DOHH2 (cell line): Measurements from ENCODE around the gene ATP2B2.

Experiments
- H3F3A ChIP-seq: fragments of 200-600 bp; sonication (generic), shearing (Covaris generic); 2 replicates; pipeline ENCODE4 v1.6.0; 2016; ENCODE audit warnings: antibody characterized with exemption, mild to moderate bottlenecking; ENCODE audit not compliant: control insufficient read depth, insufficient read depth
- H3K27ac ChIP-seq: fragments of 200-600 bp; sonication (generic); 2 replicates; pipeline ENCODE4 v1.5.1; 2014; ENCODE audit warnings: low read depth, mild to moderate bottlenecking, low read length, moderate library complexity
- H3K27me3 ChIP-seq: fragments of 200-600 bp; sonication (generic); 2 replicates; pipeline ENCODE4 v1.6.1; 2014; ENCODE audit warnings: mild to moderate bottlenecking, low read length, mixed read lengths; ENCODE audit not compliant: control insufficient read depth
- H3K36me3 ChIP-seq: fragments of 200-600 bp; sonication (generic); 2 replicates; pipeline ENCODE4 v1.6.1; 2014; ENCODE audit warnings: mild to moderate bottlenecking, low read length, moderate library complexity, mixed read lengths; ENCODE audit not compliant: control insufficient read depth
- H3K4me1 ChIP-seq: fragments of 200-600 bp; sonication (generic); 2 replicates; pipeline ENCODE4 v1.6.1; 2014; ENCODE audit warnings: mild to moderate bottlenecking, low read length, mixed read lengths; ENCODE audit not compliant: control insufficient read depth
- H3K4me2 ChIP-seq: fragments of 200-600 bp; sonication (generic); 2 replicates; pipeline ENCODE4 v1.6.0; 2014; ENCODE audit warnings: mild to moderate bottlenecking, low read length, moderate library complexity
- H3K4me3 ChIP-seq: fragments of 200-600 bp; sonication (generic); 2 replicates; pipeline ENCODE4 v1.5.1; 2014; ENCODE audit warnings: mild to moderate bottlenecking, low read length, mixed read lengths
- H3K79me2 ChIP-seq: fragments of 200-600 bp; sonication (generic); 2 replicates; pipeline ENCODE4 v1.6.1; 2014; ENCODE audit warnings: mild to moderate bottlenecking, low read length, mixed read lengths; ENCODE audit not compliant: control insufficient read depth
- H3K9me2 ChIP-seq: fragments of 200-600 bp; sonication (generic); replicated peaks from 2 replicates; pipeline ENCODE4 v1.6.1; 2014; ENCODE audit warnings: mild to moderate bottlenecking, low read length, mixed read lengths; ENCODE audit not compliant: control insufficient read depth
- H3K9me3 ChIP-seq: fragments of 200-600 bp; sonication (generic); 2 replicates; pipeline ENCODE4 v1.6.1; 2014; ENCODE audit warnings: antibody characterized with exemption, low read length, mixed read lengths; ENCODE audit not compliant: control insufficient read depth, insufficient read depth
- H4K20me1 ChIP-seq: fragments of 200-600 bp; sonication (generic); 2 replicates; pipeline ENCODE4 v1.6.0; 2014; ENCODE audit warnings: low read depth, mild to moderate bottlenecking, antibody characterized with exemption, low read length, moderate library complexity; ENCODE audit not compliant: control insufficient read depth, insufficient read depth
- EZH2phosphoT487 ChIP-seq: fragments of 200-600 bp; sonication (generic); IDR thresholded peaks from 2 replicates; pipeline ENCODE4 v1.6.1; 2017; ENCODE audit warnings: borderline replicate concordance, mild to moderate bottlenecking, antibody characterized with exemption, low read length, moderate library complexity, mixed read lengths
- TF ChIP-seq, protein P1 (sequence below): fragments of 200-600 bp; sonication (generic); IDR thresholded peaks from one replicate; pipeline ENCODE4 v1.5.1; 2014; ENCODE audit warnings: antibody characterized with exemption, mild to moderate bottlenecking, low read depth, low read length; ENCODE audit not compliant: poor library complexity, severe bottlenecking

The ATP2B2 gene

GRCh38 chr3:10364806-10365205, 140.6 kb downstream of the ATP2B2 start:
- H3K4me3 ChIP-seq: no peak overlapping the region
- H4K20me1 ChIP-seq: no peaks in the 10 kb centered on the region
- H3K9me2 ChIP-seq: no peaks in the 10 kb centered on the region
- H3K36me3 ChIP-seq: no peaks in the 10 kb centered on the region
- no peak for TF ChIP-seq EZH2phosphoT487
- TF ChIP-seq, protein P1, sequence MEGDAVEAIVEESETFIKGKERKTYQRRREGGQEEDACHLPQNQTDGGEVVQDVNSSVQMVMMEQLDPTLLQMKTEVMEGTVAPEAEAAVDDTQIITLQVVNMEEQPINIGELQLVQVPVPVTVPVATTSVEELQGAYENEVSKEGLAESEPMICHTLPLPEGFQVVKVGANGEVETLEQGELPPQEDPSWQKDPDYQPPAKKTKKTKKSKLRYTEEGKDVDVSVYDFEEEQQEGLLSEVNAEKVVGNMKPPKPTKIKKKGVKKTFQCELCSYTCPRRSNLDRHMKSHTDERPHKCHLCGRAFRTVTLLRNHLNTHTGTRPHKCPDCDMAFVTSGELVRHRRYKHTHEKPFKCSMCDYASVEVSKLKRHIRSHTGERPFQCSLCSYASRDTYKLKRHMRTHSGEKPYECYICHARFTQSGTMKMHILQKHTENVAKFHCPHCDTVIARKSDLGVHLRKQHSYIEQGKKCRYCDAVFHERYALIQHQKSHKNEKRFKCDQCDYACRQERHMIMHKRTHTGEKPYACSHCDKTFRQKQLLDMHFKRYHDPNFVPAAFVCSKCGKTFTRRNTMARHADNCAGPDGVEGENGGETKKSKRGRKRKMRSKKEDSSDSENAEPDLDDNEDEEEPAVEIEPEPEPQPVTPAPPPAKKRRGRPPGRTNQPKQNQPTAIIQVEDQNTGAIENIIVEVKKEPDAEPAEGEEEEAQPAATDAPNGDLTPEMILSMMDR: no peak
- H3K27me3 ChIP-seq: no peaks in the 10 kb centered on the region; the same call in 1 of the 2 replicates
- no peak overlapping the region for H3K27ac ChIP-seq
- no peaks in the 10 kb centered on the region for H3F3A ChIP-seq
- peaks cover 11% of the 10 kb centered on the region for H3K4me1 ChIP-seq
- no peaks in the 10 kb centered on the region for H3K9me3 ChIP-seq
- no peak overlapping the region for H3K4me2 ChIP-seq
- no peaks in the 10 kb centered on the region for H3K79me2 ChIP-seq

DNA sequence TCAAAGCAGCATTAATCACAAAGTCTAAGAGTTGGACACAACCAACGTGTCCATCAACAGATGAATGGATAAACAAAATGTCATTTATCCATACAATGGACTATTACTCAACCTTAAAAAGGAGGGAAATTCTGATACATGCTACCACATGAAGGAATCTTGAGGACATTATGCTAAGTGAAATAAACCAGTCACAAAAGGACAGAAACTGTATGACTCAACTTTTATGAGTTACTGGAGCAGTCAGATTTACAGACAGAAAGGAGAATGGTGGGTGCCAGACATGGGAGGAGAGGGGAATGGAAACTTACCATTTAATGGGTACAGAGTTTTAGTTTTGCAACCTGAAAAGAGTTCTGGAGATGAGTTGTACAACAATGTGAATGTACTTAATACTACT, 141.5 kb downstream of the ATP2B2 start:
- no peaks in the 10 kb centered on the region for H3K79me2 ChIP-seq
- peaks cover 11% of the 10 kb centered on the region for H3K4me1 ChIP-seq
- TF ChIP-seq, protein P1: no peak
- no peak for TF ChIP-seq EZH2phosphoT487
- no peaks in the 10 kb centered on the region; the same call in 1 of the 2 replicates for H3K27me3 ChIP-seq
- no peaks in the 10 kb centered on the region for H3F3A ChIP-seq
- no peaks in the 10 kb centered on the region for H3K9me3 ChIP-seq
- H3K4me3 ChIP-seq: no peak overlapping the region
- no peaks in the 10 kb centered on the region for H4K20me1 ChIP-seq
- no peak overlapping the region for H3K27ac ChIP-seq
- no peaks in the 10 kb centered on the region for H3K36me3 ChIP-seq
- H3K4me2 ChIP-seq: no peak overlapping the region
- no peaks in the 10 kb centered on the region for H3K9me2 ChIP-seq

- Histone ChIP-seq H3K9me2 (no peaks in the 10 kb centered on the region), H3K4me2 (no peak overlapping the region), H3K79me2 (no peaks in the 10 kb centered on the region), H3K27me3 (no peaks in the 10 kb centered on the region; the same call in 1 of the 2 replicates), H3K4me1 (peaks cover 23% of the 10 kb centered on the region), H3K4me3 (no peak overlapping the region), H4K20me1 (no peaks in the 10 kb centered on the region), H3F3A (no peaks in the 10 kb centered on the region; the same call in 1 of the 2 replicates), H3K36me3 (no peaks in the 10 kb centered on the region), H3K27ac (no peak overlapping the region), H3K9me3 (no peaks in the 10 kb centered on the region)
- TF ChIP-seq, protein P1: no peak
- TF ChIP-seq EZH2phosphoT487: no peak
These were observed 144.0 kb downstream of the ATP2B2 start for GRCh38 chr3:10361375-10361774.

- Histone ChIP-seq H3K36me3 (no peaks in the 10 kb centered on the region), H3K4me1 (peaks cover 23% of the 10 kb centered on the region), H3K4me2 (no peak overlapping the region), H4K20me1 (no peaks in the 10 kb centered on the region), H3K9me3 (no peaks in the 10 kb centered on the region), H3K27me3 (no peaks in the 10 kb centered on the region; the same call in 1 of the 2 replicates), H3F3A (no peaks in the 10 kb centered on the region; the same call in 1 of the 2 replicates), H3K79me2 (no peaks in the 10 kb centered on the region), H3K9me2 (no peaks in the 10 kb centered on the region), H3K4me3 (no peak overlapping the region), H3K27ac (no peak overlapping the region)
- no peak for TF ChIP-seq EZH2phosphoT487
- TF ChIP-seq, protein P1: no peak
These were observed 144.9 kb downstream of the ATP2B2 start for GRCh38 chr3:10360478-10360877.
